GM12801 (cell line): ENCODE data around the gene RET.

ENCODE experiments used
- TF ChIP-seq, protein P1 (sequence below): IDR thresholded peaks from one replicate; pipeline ENCODE4 v1.5.1; 2011; ENCODE audit warnings: control low read depth; ENCODE audit not compliant: insufficient read length; ENCODE audit errors: extremely low read depth

RET gene

DNA sequence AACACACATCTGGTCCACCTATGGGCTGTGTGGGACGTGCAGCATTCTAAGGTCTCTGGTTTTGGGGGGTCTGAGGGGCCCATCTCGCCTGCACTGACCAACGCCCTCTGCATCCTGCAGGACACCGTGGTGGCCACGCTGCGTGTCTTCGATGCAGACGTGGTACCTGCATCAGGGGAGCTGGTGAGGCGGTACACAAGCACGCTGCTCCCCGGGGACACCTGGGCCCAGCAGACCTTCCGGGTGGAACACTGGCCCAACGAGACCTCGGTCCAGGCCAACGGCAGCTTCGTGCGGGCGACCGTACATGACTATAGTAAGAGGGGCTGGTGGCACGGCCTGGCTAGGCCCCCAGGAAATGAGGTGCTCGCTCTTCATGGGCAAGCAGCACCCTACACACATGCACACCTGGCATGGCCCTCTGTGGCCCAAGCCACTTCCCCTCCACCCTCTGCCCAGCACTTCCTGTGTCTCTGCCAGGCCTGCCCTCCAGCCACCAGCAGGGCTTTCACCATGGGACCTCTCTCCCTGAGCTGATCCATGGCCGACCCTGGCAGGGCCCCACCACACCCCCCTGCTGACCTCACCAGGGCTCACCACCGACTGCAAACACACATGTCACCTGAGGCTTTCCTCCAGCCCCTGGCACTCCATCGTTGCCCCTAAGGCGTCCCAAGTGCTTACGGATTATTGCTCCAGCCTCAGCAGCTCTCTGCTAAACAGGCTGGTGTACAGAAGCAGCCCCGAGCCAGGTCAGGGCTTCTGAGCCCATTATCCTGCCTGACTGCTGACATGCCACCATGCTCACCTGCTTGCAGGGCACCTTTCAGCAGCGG is 29.6 kb downstream of the RET start:
- TF ChIP-seq, protein P1, sequence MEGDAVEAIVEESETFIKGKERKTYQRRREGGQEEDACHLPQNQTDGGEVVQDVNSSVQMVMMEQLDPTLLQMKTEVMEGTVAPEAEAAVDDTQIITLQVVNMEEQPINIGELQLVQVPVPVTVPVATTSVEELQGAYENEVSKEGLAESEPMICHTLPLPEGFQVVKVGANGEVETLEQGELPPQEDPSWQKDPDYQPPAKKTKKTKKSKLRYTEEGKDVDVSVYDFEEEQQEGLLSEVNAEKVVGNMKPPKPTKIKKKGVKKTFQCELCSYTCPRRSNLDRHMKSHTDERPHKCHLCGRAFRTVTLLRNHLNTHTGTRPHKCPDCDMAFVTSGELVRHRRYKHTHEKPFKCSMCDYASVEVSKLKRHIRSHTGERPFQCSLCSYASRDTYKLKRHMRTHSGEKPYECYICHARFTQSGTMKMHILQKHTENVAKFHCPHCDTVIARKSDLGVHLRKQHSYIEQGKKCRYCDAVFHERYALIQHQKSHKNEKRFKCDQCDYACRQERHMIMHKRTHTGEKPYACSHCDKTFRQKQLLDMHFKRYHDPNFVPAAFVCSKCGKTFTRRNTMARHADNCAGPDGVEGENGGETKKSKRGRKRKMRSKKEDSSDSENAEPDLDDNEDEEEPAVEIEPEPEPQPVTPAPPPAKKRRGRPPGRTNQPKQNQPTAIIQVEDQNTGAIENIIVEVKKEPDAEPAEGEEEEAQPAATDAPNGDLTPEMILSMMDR = no peak

DNA sequence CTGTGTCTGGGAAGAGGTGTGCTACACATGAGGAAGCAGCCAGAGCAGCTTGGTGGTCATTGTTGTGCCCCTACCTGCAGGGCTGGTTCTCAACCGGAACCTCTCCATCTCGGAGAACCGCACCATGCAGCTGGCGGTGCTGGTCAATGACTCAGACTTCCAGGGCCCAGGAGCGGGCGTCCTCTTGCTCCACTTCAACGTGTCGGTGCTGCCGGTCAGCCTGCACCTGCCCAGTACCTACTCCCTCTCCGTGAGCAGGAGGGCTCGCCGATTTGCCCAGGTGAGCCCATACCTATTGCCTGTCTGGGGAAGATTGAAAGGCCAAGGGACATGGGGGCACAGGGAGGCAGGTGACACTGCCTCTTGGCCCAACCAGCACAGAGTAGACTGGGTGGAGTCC is 32.1 kb downstream of the RET start:
- TF ChIP-seq, protein P1 = no peak

- TF ChIP-seq, protein P1 = no peak
Measured at GRCh38 chr10:43109671-43110249, 32.9 kb downstream of the RET start.

DNA sequence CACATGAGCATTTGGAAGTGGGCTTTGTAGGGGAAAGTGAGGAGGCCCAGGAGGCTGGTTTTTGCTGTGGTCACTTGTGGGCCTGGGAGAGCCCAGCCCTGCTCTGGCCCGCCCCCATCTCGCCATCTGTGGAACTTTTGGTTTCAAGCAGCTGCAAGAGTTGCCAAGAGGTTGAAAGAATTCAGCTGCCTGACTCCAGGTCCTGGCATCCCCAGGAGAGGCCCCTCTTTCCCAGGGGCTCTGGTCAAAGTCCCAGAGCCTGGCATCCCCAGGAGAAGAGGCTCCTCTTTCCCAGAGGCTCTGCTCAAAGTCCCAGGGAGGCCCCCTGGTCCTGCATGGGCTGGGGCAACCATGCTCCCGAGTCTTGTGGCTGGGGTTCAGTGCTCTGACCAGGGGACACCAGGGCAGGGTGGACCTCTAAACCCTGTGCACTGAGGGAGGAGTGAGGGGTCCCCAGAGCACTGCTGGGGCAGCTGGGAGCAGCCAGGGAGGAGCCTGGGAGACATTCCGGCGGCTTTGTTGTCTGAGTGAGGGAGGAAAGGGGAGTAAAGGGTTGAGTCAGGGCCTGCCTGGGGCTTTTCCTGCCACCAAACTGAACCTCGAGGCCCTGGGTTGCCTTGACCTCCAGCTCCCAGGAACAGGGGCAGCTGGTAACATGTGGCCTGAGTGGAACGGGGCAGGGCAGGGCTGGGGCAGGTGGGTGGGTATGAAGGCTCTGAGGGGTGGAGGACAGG is 33.6 kb downstream of the RET start:
- TF ChIP-seq, protein P1 = no peak

DNA sequence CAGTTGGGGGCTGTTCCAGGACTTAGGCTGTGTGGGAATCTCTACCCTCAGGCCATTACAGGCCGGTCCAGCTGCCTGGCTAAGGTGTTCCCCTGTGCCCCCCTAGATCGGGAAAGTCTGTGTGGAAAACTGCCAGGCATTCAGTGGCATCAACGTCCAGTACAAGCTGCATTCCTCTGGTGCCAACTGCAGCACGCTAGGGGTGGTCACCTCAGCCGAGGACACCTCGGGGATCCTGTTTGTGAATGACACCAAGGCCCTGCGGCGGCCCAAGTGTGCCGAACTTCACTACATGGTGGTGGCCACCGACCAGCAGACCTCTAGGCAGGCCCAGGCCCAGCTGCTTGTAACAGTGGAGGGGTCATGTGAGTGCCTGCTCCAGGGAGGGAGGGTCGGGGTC is 34.2 kb downstream of the RET start:
- TF ChIP-seq, protein P1 = no peak

DNA sequence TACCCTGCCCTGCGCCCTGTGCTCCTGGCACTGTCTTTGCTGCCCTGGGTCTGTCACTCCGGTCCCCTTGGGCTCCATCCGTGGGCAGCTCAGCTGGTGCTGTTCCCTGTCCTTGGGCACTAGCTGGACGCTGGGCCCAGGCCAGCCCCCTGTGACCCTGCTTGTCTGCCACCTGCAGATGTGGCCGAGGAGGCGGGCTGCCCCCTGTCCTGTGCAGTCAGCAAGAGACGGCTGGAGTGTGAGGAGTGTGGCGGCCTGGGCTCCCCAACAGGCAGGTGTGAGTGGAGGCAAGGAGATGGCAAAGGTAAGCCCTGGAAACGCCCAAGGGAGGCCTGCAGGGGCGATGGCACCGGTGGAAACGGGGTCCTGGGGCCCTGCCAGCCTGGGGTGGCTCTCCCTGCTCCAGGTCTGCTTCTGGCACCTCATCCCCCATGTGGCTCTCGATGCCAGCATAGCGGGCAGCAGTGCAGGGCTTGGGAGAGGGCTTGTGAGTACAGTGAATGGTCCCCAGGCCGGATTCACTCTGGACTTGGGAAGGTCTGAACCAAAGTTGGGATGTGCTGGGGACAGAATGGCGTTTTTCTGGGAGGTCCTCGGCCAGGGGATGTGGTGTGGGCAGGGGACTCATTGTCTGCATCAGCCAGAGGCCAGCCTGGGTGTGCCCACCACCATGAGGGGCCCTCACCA is 35.2 kb downstream of the RET start:
- TF ChIP-seq, protein P1 = no peak

- TF ChIP-seq, protein P1 = no peak
Measured at GRCh38 chr10:43112608-43112961, 35.7 kb downstream of the RET start.
